ENCODE results near the gene TDP2. TPM values are rescaled to one million over a fixed set of nuclear protein-coding genes. Genes with fewer than 3 reads are reported as not detected.
A peak's percentile ranks its signal among the peaks of the same experiment; 100 is the strongest.
"Not testable (repeated sequence)": the region's sequence is repeated elsewhere in the genome, so short reads cannot be mapped to it uniquely, and the experiment has no call there.

Gene TDP2
- total and polyA plus RNA-seq, 7 donors = 30.4 to 543 (median 67.6) TPM

- peaks cover 0 to 32% (median 26%) of the 10 kb centered on the region in 4 donors for H3K4me1 ChIP-seq
- peaks cover 0 to 24% (median 9%) of the 10 kb centered on the region in 4 donors for H3K36me3 ChIP-seq
- intact Hi-C loops (cut with DNase I) = loop anchor here (10.0 kb wide), 1 partner anchor 170 kb away; the partner anchor contains the start of gene ALDH5A1
- DNase-seq = no peak
- H3K27me3 ChIP-seq = no peaks in the 10 kb centered on the region
- TF ChIP-seq POLR2AphosphoS5 (IDR thresholded peaks at IDR 0.05) (no peak), POLR2A (IDR thresholded peaks at IDR 0.05) (no peak), CTCF (IDR thresholded peaks at IDR 0.05) (no peak), EP300 (IDR thresholded peaks at IDR 0.05) (no peak)
- no peak overlapping the region for H3K4me3 ChIP-seq
- no peaks in the 10 kb centered on the region for H3K9me3 ChIP-seq
- H3K27ac ChIP-seq = peak overlapping the region in 1 of 4 donors; percentile 14
- 39 to 78% methylated on average over 7 of the region's 7 CpGs for WGBS, 2 donors
These were observed 2.4 kb downstream of the TDP2 start for GRCh38 chr6:24664046-24664987.

GRCh38 chr6:24663189-24663588 lies 3.5 kb downstream of the TDP2 start:
- peaks cover 0 to 26% (median 22%) of the 10 kb centered on the region in 4 donors for H3K4me1 ChIP-seq

GRCh38 chr6:24662236-24662635 lies 4.5 kb downstream of the TDP2 start:
- intact Hi-C loops (cut with DNase I) = loop anchor here (10.0 kb wide), 1 partner anchor 167 kb away; the partner anchor contains the start of gene ALDH5A1
- Histone ChIP-seq H3K36me3 (peaks cover 0 to 36% (median 9%) of the 10 kb centered on the region in 4 donors), H3K4me3 (no peak overlapping the region), H3K27me3 (no peaks in the 10 kb centered on the region), H3K4me1 (peaks cover 0 to 17% (median 15%) of the 10 kb centered on the region in 4 donors), H3K9me3 (no peaks in the 10 kb centered on the region), H3K27ac (no peak overlapping the region)
- WGBS, 2 donors = 18 to 74% methylated on average over 10 of the region's 10 CpGs
- TF ChIP-seq POLR2AphosphoS5 (IDR thresholded peaks at IDR 0.05) (no peak), CTCF (IDR thresholded peaks at IDR 0.05) (no peak), EP300 (IDR thresholded peaks at IDR 0.05) (no peak), POLR2A (IDR thresholded peaks at IDR 0.05) (no peak)
- no peak for DNase-seq

More at GRCh38 chr6:24663189-24663588, 3.5 kb downstream of the TDP2 start:
- intact Hi-C loops (cut with DNase I) = loop anchor here (10.0 kb wide), 1 partner anchor 168 kb away; the partner anchor contains the start of gene ALDH5A1
- DNase-seq = no peak
- no peak for TF ChIP-seq POLR2AphosphoS5 (IDR thresholded peaks at IDR 0.05)
- no peak for TF ChIP-seq CTCF (IDR thresholded peaks at IDR 0.05)
- no peak for TF ChIP-seq EP300 (IDR thresholded peaks at IDR 0.05)
- no peak for TF ChIP-seq POLR2A (IDR thresholded peaks at IDR 0.05)
- Histone ChIP-seq H3K27me3 (no peaks in the 10 kb centered on the region), H3K9me3 (no peaks in the 10 kb centered on the region), H3K27ac (no peak overlapping the region), H3K36me3 (peaks cover 0 to 28% (median 9%) of the 10 kb centered on the region in 4 donors), H3K4me3 (no peak overlapping the region)
- WGBS, 2 donors = 82 to 94% methylated on average over 1 of the region's 1 CpG

DNA sequence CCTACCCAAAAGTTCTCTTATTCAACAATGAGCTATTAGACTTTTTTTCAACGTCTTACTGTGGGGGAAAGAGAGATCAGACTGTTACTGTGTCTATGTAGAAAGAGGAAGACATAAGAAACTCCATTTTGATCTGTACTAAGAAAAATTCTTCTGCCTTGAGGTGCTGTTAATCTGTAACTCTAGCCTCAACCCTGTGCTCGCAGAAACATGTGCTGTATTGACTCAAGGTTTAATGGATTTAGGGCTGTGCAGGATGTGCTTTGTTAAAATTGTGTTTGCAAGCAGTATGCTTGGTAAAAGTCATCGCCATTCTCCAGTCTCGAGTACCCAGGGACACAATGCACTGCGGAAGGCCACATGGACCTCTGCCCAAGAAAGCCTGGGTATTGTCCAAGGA lies 4.9 kb downstream of the TDP2 start:
- WGBS, 2 donors = 20 to 77% methylated on average over 5 of the region's 5 CpGs

GRCh38 chr6:24660105-24660504 lies 6.6 kb downstream of the TDP2 start:
- TF ChIP-seq POLR2A (IDR thresholded peaks at IDR 0.05) (no peak), EP300 (IDR thresholded peaks at IDR 0.05) (no peak)
- H3K4me1 ChIP-seq = peaks cover 0 to 6% (median 5%) of the 10 kb centered on the region in 4 donors
- intact Hi-C loops (cut with DNase I) = loop anchor here (10.0 kb wide), 1 partner anchor 165 kb away; the partner anchor contains the start of gene ALDH5A1
- 27 to 84% methylated on average over 2 of the region's 2 CpGs for WGBS, 2 donors
- H3K4me3 ChIP-seq = no peak overlapping the region
- no peaks in the 10 kb centered on the region for H3K27me3 ChIP-seq
- no peak overlapping the region for H3K27ac ChIP-seq
- H3K9me3 ChIP-seq = no peaks in the 10 kb centered on the region
- no peak for DNase-seq
- peaks cover 0 to 44% (median 9%) of the 10 kb centered on the region in 4 donors for H3K36me3 ChIP-seq

More for the DNA sequence above, 4.9 kb downstream of the TDP2 start:
- DNase-seq, H3K4me3 ChIP-seq, H3K27me3 ChIP-seq, H3K9me3 ChIP-seq, H3K27ac ChIP-seq: not testable (repeated sequence)
- peaks cover 0 to 41% (median 9%) of the 10 kb centered on the region in 4 donors for H3K36me3 ChIP-seq
- intact Hi-C loops (cut with DNase I) = loop anchor here (10.0 kb wide), 1 partner anchor 167 kb away; the partner anchor contains the start of gene ALDH5A1
- H3K4me1 ChIP-seq = peaks cover 0 to 17% (median 15%) of the 10 kb centered on the region in 4 donors
